GM23338 (cell line): ENCODE data around the gene IFNB1. TPM values are rescaled to one million over a fixed set of nuclear protein-coding genes. Genes with fewer than 3 reads are reported as not detected.

Experiments
- ATAC-seq: fragments of 200-7000 bp; cut with Tn5 transposase; 3 replicates; pipeline ENCODE4 v1.9.1; 2020
- DNase-seq: peaks from one replicate; pipeline ENCODE4 v3.0.0-alpha.2; 2015; ENCODE audit warnings: low spot score
- H2AFZ ChIP-seq: fragments of 200-600 bp; sonication (generic); 2 replicates; pipeline ENCODE4 v1.8.0; 2016; ENCODE audit warnings: antibody characterized with exemption, mild to moderate bottlenecking, moderate library complexity
- H3F3A ChIP-seq: fragments of 200-600 bp; sonication (generic); replicated peaks from 2 replicates; pipeline ENCODE4 v1.8.0; 2017; ENCODE audit warnings: antibody characterized with exemption, mixed run types, low read depth
- H3K27ac ChIP-seq: fragments of 200-600 bp; sonication (generic); 2 replicates; pipeline ENCODE4 v1.6.1; 2016; ENCODE audit warnings: low read depth
- H3K27me3 ChIP-seq: fragments of 200-600 bp; sonication (generic); 2 replicates; pipeline ENCODE4 v1.8.0; 2016; ENCODE audit warnings: mild to moderate bottlenecking, mixed run types, moderate library complexity; ENCODE audit not compliant: insufficient read depth
- H3K36me3 ChIP-seq: fragments of 200-600 bp; sonication (generic); 2 replicates; pipeline ENCODE4 v1.8.0; 2016; ENCODE audit warnings: mild to moderate bottlenecking; ENCODE audit not compliant: insufficient read depth
- H3K4me1 ChIP-seq: fragments of 200-600 bp; sonication (generic); 2 replicates; pipeline ENCODE4 v1.8.0; 2016; ENCODE audit warnings: mild to moderate bottlenecking, moderate library complexity; ENCODE audit not compliant: insufficient read depth
- H3K4me2 ChIP-seq: fragments of 200-600 bp; sonication (generic); 2 replicates; pipeline ENCODE4 v1.7.1; 2017; ENCODE audit warnings: mixed run types
- H3K4me3 ChIP-seq: fragments of 200-600 bp; sonication (generic); 2 replicates; pipeline ENCODE4 v1.6.1; 2016; ENCODE audit warnings: mixed run types
- H3K79me2 ChIP-seq: fragments of 200-600 bp; sonication (generic); replicated peaks from 2 replicates; pipeline ENCODE4 v1.8.0; 2017; ENCODE audit warnings: mild to moderate bottlenecking; ENCODE audit not compliant: insufficient read depth
- H3K9me2 ChIP-seq: fragments of 200-600 bp; sonication (generic); 2 replicates; pipeline ENCODE4 v1.8.0; 2017; ENCODE audit not compliant: insufficient read depth
- H4K20me1 ChIP-seq: fragments of 200-600 bp; sonication (generic); replicated peaks from 2 replicates; pipeline ENCODE4 v1.8.0; 2017; ENCODE audit warnings: mild to moderate bottlenecking; ENCODE audit not compliant: insufficient read depth
- H3K27ac Mint-ChIP-seq: 2 replicates; pipeline ENCODE4 v1.8.0; 2020; ENCODE audit warnings: inconsistent platforms, mild to moderate bottlenecking, moderate library complexity, mixed read lengths
- H3K27me3 Mint-ChIP-seq: 3 replicates; pipeline ENCODE4 v1.8.0; 2022; ENCODE audit warnings: low read depth, mild to moderate bottlenecking, moderate library complexity, mixed read lengths, inconsistent platforms; ENCODE audit not compliant: insufficient read depth, poor library complexity
- H3K36me3 Mint-ChIP-seq: 3 replicates; pipeline ENCODE4 v1.8.0; 2021; ENCODE audit warnings: low read depth, mild to moderate bottlenecking, inconsistent platforms, moderate library complexity, mixed read lengths
- H3K4me1 Mint-ChIP-seq: 3 replicates; pipeline ENCODE4 v1.8.0; 2020; ENCODE audit warnings: mild to moderate bottlenecking, inconsistent platforms, mixed read lengths
- H3K4me3 Mint-ChIP-seq: 3 replicates; pipeline ENCODE4 v1.8.0; 2021; ENCODE audit warnings: moderate library complexity, mild to moderate bottlenecking, inconsistent platforms, mixed read lengths
- H3K9me3 Mint-ChIP-seq: 3 replicates; pipeline ENCODE4 v1.8.0; 2020; ENCODE audit warnings: moderate library complexity, mild to moderate bottlenecking, inconsistent platforms, mixed read lengths
- CREB1 ChIP-seq: fragments of 250-450 bp; sonication (Bioruptor Pico); IDR thresholded peaks from 2 replicates; pipeline ENCODE4 v1.5.0; 2020; ENCODE audit warnings: low read depth, mild to moderate bottlenecking, moderate library complexity
- CTCF ChIP-seq, 2 experiments: fragments of 200-600 bp in 1 of 2; sonication (generic) in 1 of 2; conservative IDR thresholded peaks; 2 replicates each; pipeline versions ENCODE4 v1.5.1 to v1.6.1; 2016 to 2017; ENCODE audit warnings: antibody characterized with exemption in 2 of 2, low read depth in 2 of 2, mild to moderate bottlenecking in 2 of 2, moderate library complexity in 1 of 2
- ETS1 ChIP-seq: IDR thresholded peaks from 2 replicates; pipeline ENCODE4 v1.6.1; 2016; ENCODE audit warnings: antibody characterized with exemption
- EZH2 ChIP-seq: fragments of 200-600 bp; sonication (generic); IDR thresholded peaks from one replicate; pipeline ENCODE4 v1.8.0; 2017; ENCODE audit warnings: antibody characterized with exemption, mild to moderate bottlenecking, low read depth; ENCODE audit not compliant: unreplicated experiment
- EZH2phosphoT487 ChIP-seq: fragments of 200-600 bp; sonication (generic); IDR thresholded peaks from one replicate; pipeline ENCODE4 v1.8.1; 2018; ENCODE audit warnings: antibody characterized with exemption; ENCODE audit not compliant: unreplicated experiment
- JUNB ChIP-seq: IDR thresholded peaks from one replicate; pipeline ENCODE4 v1.6.1; 2016; ENCODE audit warnings: antibody characterized with exemption; ENCODE audit not compliant: unreplicated experiment
- POLR2AphosphoS5 ChIP-seq: IDR thresholded peaks from 2 replicates; pipeline ENCODE4 v1.6.1; 2016; ENCODE audit warnings: antibody characterized with exemption, low read depth
- REST ChIP-seq: IDR thresholded peaks from one replicate; pipeline ENCODE4 v1.6.1; 2018; ENCODE audit warnings: antibody characterized with exemption; ENCODE audit not compliant: unreplicated experiment
- STAT1 ChIP-seq: IDR thresholded peaks from one replicate; pipeline ENCODE4 v1.6.1; 2016; ENCODE audit warnings: antibody characterized with exemption; ENCODE audit not compliant: unreplicated experiment
- ZNF114 ChIP-seq: fragments of 250-450 bp; sonication (Bioruptor Pico); IDR thresholded peaks from 2 replicates; pipeline ENCODE4 v1.5.0; 2020; ENCODE audit warnings: mild to moderate bottlenecking, moderate library complexity
- ZNF331 ChIP-seq: fragments of 250-450 bp; sonication (Bioruptor Pico); IDR thresholded peaks from 2 replicates; pipeline ENCODE4 v1.5.0; 2020; ENCODE audit warnings: low read depth, mild to moderate bottlenecking, moderate library complexity
- ZNF462 ChIP-seq: fragments of 250-450 bp; sonication (Bioruptor Pico); IDR thresholded peaks from 2 replicates; pipeline ENCODE4 v1.5.0; 2020; ENCODE audit warnings: mild to moderate bottlenecking, moderate library complexity
- polyA plus RNA-seq: library from polyadenylated mRNA; unstranded; fragments of >200 nt; fragmentation: Nextera tagmentation; extraction: Ambion mirVana; gene quantifications from 2 replicates; pipeline ENCODE4 v1.2.1, GENCODE V29; 2016
- total RNA-seq: library from RNA; depleted of rRNA; stranded (reverse); fragments of >200 nt; shearing (Covaris generic); gene quantifications from 2 replicates; pipeline ENCODE4 v1.2.3, GENCODE V29; 2014

Gene IFNB1
- total and polyA plus RNA-seq, 2 experiments from 2014 or later, result not detected

GRCh38 chr9:21086538-21086937, 8.8 kb upstream of the IFNB1 start (continued):
- TF ChIP-seq REST (no peak), POLR2AphosphoS5 (no peak), CREB1 (CRISPR knock-in tag) (no peak), EZH2 (no peak), EZH2phosphoT487 (no peak), ZNF331 (no peak), STAT1 (no peak), JUNB (no peak), CTCF (conservative IDR thresholded peaks at IDR 0.05; ENCODE audit: low read depth in 2 of 2) (no peak)

- no peak overlapping the region for H3K27ac ChIP-seq
- Mint-ChIP-seq H3K36me3 (peaks cover 4% of the 10 kb centered on the region; the same call in 1 of the 3 replicates), H3K27ac (no peak overlapping the region), H3K4me3 (no peak overlapping the region), H3K9me3 (peaks cover 15% of the 10 kb centered on the region; the same call in 2 of the 3 replicates), H3K27me3 (no peaks in the 10 kb centered on the region), H3K4me1 (no peaks in the 10 kb centered on the region)
- H3K9me2 ChIP-seq, result no peaks in the 10 kb centered on the region
- DNase-seq (no peak), ATAC-seq (no peak)
- H3K4me1 ChIP-seq, result no peaks in the 10 kb centered on the region
- no peak overlapping the region for H2AFZ ChIP-seq
- no peak overlapping the region for H3K4me2 ChIP-seq
- no peaks in the 10 kb centered on the region for H3K27me3 ChIP-seq
- no peaks in the 10 kb centered on the region for H3K79me2 ChIP-seq
- no peak overlapping the region for H3K4me3 ChIP-seq
- H3K36me3 ChIP-seq, result no peaks in the 10 kb centered on the region
- H4K20me1 ChIP-seq, result no peaks in the 10 kb centered on the region
- H3F3A ChIP-seq, result no peaks in the 10 kb centered on the region
- TF ChIP-seq ZNF114 (CRISPR knock-in tag) (no peak), STAT1 (no peak), ZNF462 (CRISPR knock-in tag) (no peak), POLR2AphosphoS5 (no peak), ZNF331 (no peak), ETS1 (no peak), EZH2 (no peak), EZH2phosphoT487 (no peak), CREB1 (CRISPR knock-in tag) (no peak)
Measured at GRCh38 chr9:21085005-21085404, 7.3 kb upstream of the IFNB1 start.
